Bronchial epithelial cell (primary cell): Measurements from ENCODE around the gene CBFA2T3. TPM values are rescaled to one million over a fixed set of nuclear protein-coding genes. Genes with fewer than 3 reads are reported as not detected.

ENCODE experiments used
- DNase-seq: peaks from one replicate; pipeline ENCODE4 v3.0.0-alpha.2; 2010; ENCODE audit warnings: low read depth
- FAIRE-seq: peaks from 2 replicates; lab custom pipeline; 2011; peaks lifted over from hg19 to GRCh38; lab: Jason Lieb, UNC
- H3K27me3 ChIP-seq: 2 replicates; pipeline ENCODE4 v1.5.1; 2011; ENCODE audit warnings: low read length; ENCODE audit not compliant: control insufficient read depth, insufficient read depth
- H3K36me3 ChIP-seq: 2 replicates; pipeline ENCODE4 v1.5.1; 2011; ENCODE audit warnings: low read length; ENCODE audit not compliant: control insufficient read depth, insufficient read depth
- H3K4me3 ChIP-seq: 2 replicates; pipeline ENCODE4 v1.5.1; 2011; ENCODE audit warnings: mild to moderate bottlenecking, low read depth, low read length, control low read depth
- CTCF ChIP-seq: IDR thresholded peaks from 2 replicates; pipeline ENCODE4 v1.5.1; 2011; ENCODE audit warnings: mild to moderate bottlenecking, moderate library complexity, low read length, control low read depth, inconsistent platforms; ENCODE audit not compliant: insufficient read depth, severe bottlenecking
- total RNA-seq: library from RNA; depleted of rRNA; stranded (reverse); fragments of >200 nt; gene quantifications from 2 replicates; pipeline ENCODE4 v1.2.1, GENCODE V29; 2014

CBFA2T3 gene
- total RNA-seq, 1 donor from 2014 or later, result 0.26 TPM

GRCh38 chr16:88841521-88842307, 135.3 kb downstream of the CBFA2T3 start:
- DNase-seq (no peak), FAIRE-seq (no peak)
- Histone ChIP-seq H3K27me3 (no peaks in the 10 kb centered on the region), H3K4me3 (no peak overlapping the region), H3K36me3 (peaks cover 17% of the 10 kb centered on the region)
- no peak for TF ChIP-seq CTCF

GRCh38 chr16:88840600-88841215, 136.3 kb downstream of the CBFA2T3 start:
- FAIRE-seq, result no peak
- no peak for DNase-seq
- Histone ChIP-seq H3K27me3 (no peaks in the 10 kb centered on the region), H3K4me3 (no peak overlapping the region), H3K36me3 (peaks cover 17% of the 10 kb centered on the region)
- TF ChIP-seq CTCF, result no peak

- Histone ChIP-seq H3K4me3 (no peak overlapping the region), H3K36me3 (peaks cover 21% of the 10 kb centered on the region), H3K27me3 (no peaks in the 10 kb centered on the region)
- no peak for TF ChIP-seq CTCF
- no peak for FAIRE-seq
- DNase-seq, result no peak
Observed at GRCh38 chr16:88839745-88840599, 137.0 kb downstream of the CBFA2T3 start.

GRCh38 chr16:88839026-88839529, 137.9 kb downstream of the CBFA2T3 start:
- no peak overlapping the region for H3K4me3 ChIP-seq
- TF ChIP-seq CTCF, result no peak
- no peaks in the 10 kb centered on the region for H3K27me3 ChIP-seq
- no peak for FAIRE-seq
- peaks cover 21% of the 10 kb centered on the region for H3K36me3 ChIP-seq
- no peak for DNase-seq

GRCh38 chr16:88838566-88838965, 138.4 kb downstream of the CBFA2T3 start:
- DNase-seq (no peak), FAIRE-seq (peak; percentile 58)
- TF ChIP-seq CTCF, result no peak
- H3K4me3 ChIP-seq, result no peak overlapping the region
- peaks cover 21% of the 10 kb centered on the region for H3K36me3 ChIP-seq
- no peaks in the 10 kb centered on the region for H3K27me3 ChIP-seq
